ENCODE results near the gene E2F3. TPM values are rescaled to one million over a fixed set of nuclear protein-coding genes. Genes with fewer than 3 reads are reported as not detected.
"Not testable (repeated sequence)": the region's sequence is repeated elsewhere in the genome, so short reads cannot be mapped to it uniquely, and the experiment has no call there.

Gene E2F3
- total RNA-seq, 1 donor, result 11.1 TPM

DNA sequence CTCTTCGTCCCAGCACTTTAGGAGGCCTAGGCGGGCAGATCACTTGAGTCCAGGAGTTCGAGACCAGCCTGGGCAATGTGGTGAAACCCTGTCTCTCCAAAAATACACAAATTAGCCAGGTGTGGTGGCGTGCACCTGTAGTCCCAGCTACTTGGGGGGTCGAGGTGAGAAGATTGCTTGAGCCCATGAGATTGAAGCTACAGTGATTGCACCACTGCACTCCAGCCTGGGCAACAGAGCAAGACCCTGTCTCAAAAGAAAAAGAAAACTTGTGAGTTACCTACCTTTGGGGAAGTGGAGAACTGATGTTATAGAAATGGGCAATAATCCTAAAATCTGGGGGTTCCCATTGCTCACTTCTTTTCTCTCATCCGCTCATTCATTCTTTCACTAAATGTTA lies 58.0 kb downstream of the E2F3 start:
- H3K4me1 ChIP-seq (ENCODE audit: insufficient read depth, low read length), result peaks cover 28% of the 10 kb centered on the region
- H3K27me3 ChIP-seq (ENCODE audit: insufficient read depth, low read length), result no peaks in the 10 kb centered on the region
- no peaks in the 10 kb centered on the region for H3K9me3 ChIP-seq (ENCODE audit: low read depth, low read length)
- no peak overlapping the region for H3K4me3 ChIP-seq (ENCODE audit: low read length)

DNA sequence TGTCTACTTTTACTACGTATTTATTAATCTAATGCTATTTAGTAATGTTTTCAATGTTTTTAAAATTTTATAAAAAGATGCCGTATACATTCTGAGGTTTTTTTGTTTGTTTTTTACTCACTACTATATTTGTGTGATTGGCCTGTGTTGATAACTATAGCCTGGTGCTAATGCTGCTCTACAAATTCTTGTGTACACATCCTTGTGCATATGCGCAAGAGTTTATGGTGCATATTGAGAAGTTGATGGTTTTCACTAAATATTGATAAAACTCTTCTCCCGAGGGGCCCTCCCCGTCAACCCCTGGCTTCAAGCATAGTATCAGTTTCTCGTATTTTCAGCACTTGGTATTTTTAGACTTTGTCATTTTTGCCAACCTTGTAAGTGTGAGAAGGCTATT lies 59.9 kb downstream of the E2F3 start:
- no peaks in the 10 kb centered on the region for H3K9me3 ChIP-seq (ENCODE audit: low read depth, low read length)
- no peaks in the 10 kb centered on the region for H3K27me3 ChIP-seq (ENCODE audit: insufficient read depth, low read length)
- no peak overlapping the region for H3K4me3 ChIP-seq (ENCODE audit: low read length)
- peaks cover 27% of the 10 kb centered on the region for H3K4me1 ChIP-seq (ENCODE audit: insufficient read depth, low read length)

DNA sequence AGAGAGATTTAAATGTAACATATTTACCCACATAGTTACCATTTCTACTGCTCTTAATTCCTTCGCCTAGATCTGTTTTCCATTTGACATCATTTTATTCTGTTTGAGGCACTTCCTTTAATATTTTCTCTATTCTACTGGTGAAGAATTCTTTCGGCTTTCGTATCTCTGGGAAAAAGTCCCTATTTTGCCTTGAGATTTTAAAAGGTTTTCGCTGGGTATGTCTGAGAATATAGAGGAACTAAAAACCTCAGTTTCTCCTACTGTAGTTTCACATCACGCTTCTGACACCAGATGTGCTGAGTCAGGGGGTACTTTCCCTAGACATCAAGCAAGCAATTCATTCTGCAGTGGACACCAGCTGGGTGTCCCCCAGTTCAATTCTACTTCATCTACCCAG lies 61.7 kb downstream of the E2F3 start:
- no peaks in the 10 kb centered on the region for H3K9me3 ChIP-seq (ENCODE audit: low read depth, low read length)
- H3K4me3 ChIP-seq (ENCODE audit: low read length), result no peak overlapping the region
- no peaks in the 10 kb centered on the region for H3K27me3 ChIP-seq (ENCODE audit: insufficient read depth, low read length)
- H3K4me1 ChIP-seq (ENCODE audit: insufficient read depth, low read length), result peaks cover 21% of the 10 kb centered on the region

DNA sequence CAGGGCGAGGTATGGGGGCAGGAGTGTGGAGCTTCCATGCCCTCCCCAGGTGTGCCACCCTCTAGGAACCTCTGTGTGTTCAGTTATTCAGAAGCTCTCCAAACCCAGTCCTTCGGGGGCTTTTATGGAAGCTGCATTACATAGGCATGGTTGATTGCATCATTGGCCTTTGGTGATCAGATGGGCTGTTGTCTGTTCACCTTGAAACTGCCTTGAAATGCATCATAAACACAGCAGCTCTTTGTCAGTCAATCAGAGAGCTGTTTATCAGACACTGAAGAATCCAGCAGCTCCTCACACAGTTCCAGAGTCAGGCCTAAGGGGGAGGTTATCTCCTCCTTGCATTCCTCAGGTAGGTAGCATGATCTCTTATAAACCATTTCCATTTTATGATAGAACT lies 62.4 kb downstream of the E2F3 start:
- peaks cover 18% of the 10 kb centered on the region for H3K4me1 ChIP-seq (ENCODE audit: insufficient read depth, low read length)
- no peaks in the 10 kb centered on the region for H3K27me3 ChIP-seq (ENCODE audit: insufficient read depth, low read length)
- no peak overlapping the region for H3K4me3 ChIP-seq (ENCODE audit: low read length)
- H3K9me3 ChIP-seq (ENCODE audit: low read depth, low read length), result no peaks in the 10 kb centered on the region

DNA sequence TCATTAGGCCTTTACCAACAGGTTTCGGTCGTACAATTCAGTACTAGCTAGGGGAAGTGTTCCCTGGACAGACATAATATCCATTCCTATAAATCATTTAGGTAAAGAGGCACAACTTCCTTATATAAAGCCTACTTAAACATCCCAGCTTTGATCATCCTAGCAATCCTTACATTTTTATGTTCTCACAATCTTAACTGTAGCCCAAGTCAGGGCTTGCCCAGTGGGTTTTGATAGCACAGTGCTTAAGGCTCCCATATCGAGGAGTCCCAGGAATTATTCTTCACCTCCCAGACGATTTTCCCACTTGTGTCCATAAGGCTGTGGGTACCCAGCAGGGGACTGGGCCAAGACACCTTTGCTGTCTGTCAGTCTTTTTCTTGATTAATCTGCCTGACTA lies 63.2 kb downstream of the E2F3 start:
- Histone ChIP-seq H3K4me3 (ENCODE audit: low read length) (no peak overlapping the region), H3K27me3 (ENCODE audit: insufficient read depth, low read length) (no peaks in the 10 kb centered on the region), H3K4me1 (ENCODE audit: insufficient read depth, low read length) (peaks cover 18% of the 10 kb centered on the region), H3K9me3 (ENCODE audit: low read depth, low read length) (no peaks in the 10 kb centered on the region)

DNA sequence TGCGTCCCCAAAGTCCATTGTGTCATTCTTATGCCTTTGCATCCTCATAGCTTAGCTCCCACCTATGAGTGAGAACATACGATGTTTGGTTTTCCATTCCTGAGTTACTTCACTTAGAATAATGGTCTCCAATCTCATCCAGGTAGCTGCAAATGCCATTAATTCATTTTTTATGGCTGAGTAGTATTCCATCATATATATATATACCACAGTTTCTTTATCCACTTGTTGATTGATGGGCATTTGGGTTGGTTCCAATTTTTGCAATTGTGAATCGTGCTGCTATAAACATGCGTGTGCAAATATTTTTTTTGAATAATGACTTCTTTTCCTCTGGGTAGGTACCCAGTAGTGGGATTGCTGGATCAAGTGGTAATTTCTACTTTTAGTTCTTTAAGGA lies 63.9 kb downstream of the E2F3 start:
- H3K9me3 ChIP-seq (ENCODE audit: low read depth, low read length); H3K4me3 ChIP-seq (ENCODE audit: low read length); H3K27me3 ChIP-seq (ENCODE audit: insufficient read depth, low read length): not testable (repeated sequence)
- peaks cover 18% of the 10 kb centered on the region for H3K4me1 ChIP-seq (ENCODE audit: insufficient read depth, low read length)

DNA sequence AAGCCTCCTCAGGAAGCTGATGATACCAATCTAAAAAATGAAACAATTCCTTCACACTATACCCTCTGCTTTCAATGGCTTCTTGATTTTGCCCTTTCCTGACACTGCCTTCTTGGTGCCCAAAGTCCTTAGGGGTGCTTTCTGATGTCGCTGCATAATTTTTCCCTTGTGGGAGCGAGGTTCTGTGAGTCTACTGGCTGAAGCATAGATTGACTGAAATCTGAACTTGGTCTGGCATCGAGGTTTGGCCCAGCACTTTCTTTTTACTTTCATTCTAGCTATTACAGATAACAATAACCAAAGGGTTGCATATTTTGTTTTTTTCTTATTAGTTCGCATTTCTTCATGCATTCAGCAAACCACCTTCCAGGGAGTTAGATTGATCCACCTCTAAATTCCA lies 65.8 kb downstream of the E2F3 start:
- Histone ChIP-seq H3K4me1 (ENCODE audit: insufficient read depth, low read length) (peaks cover 18% of the 10 kb centered on the region), H3K9me3 (ENCODE audit: low read depth, low read length) (no peaks in the 10 kb centered on the region), H3K27me3 (ENCODE audit: insufficient read depth, low read length) (no peaks in the 10 kb centered on the region), H3K4me3 (ENCODE audit: low read length) (no peak overlapping the region)

DNA sequence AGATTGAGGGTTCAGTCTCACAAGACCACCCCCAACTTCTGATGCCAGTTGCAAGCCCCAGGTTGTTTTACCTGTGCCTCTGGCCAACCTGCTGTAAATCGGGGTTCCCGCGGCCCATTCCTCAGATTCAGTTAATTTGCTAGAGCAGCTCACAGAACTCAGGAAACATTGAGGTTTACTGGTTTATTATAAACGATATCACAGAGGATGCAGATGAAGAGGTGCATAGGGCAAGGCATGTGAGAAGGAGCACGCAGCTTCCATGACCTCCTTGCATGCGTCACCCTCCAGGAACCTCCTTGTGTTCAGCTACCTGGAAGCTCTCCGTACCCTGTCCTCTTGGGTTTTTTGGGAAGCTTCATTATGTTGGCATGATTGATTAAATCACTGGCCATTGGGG lies 66.5 kb downstream of the E2F3 start:
- H3K4me3 ChIP-seq (ENCODE audit: low read length), result no peak overlapping the region
- H3K27me3 ChIP-seq (ENCODE audit: insufficient read depth, low read length), result no peaks in the 10 kb centered on the region
- H3K4me1 ChIP-seq (ENCODE audit: insufficient read depth, low read length), result peaks cover 11% of the 10 kb centered on the region
- no peaks in the 10 kb centered on the region for H3K9me3 ChIP-seq (ENCODE audit: low read depth, low read length)

DNA sequence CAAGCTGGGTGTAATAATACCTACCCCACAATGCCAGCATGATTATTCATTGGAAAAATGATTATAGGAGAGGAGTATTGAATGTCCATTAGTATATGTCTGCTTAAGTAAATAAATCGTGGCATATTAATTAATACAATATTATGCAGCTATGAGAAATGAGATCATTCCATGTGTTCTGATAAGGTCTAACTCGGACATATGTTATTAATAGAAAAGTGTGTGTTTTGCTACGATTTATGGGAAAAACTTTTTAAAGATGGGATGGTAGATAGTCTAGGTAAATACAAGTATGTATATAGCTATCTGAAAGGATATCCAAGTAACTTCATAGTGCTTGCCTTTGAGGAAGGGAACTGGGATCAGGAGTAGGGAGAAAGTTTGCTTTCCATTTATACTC lies 71.1 kb downstream of the E2F3 start:
- H3K9me3 ChIP-seq (ENCODE audit: low read depth, low read length), result no peaks in the 10 kb centered on the region
- no peak overlapping the region for H3K4me3 ChIP-seq (ENCODE audit: low read length)
- H3K4me1 ChIP-seq (ENCODE audit: insufficient read depth, low read length), result peaks cover 24% of the 10 kb centered on the region
- no peaks in the 10 kb centered on the region for H3K27me3 ChIP-seq (ENCODE audit: insufficient read depth, low read length)

- Histone ChIP-seq H3K9me3 (ENCODE audit: low read depth, low read length) (no peaks in the 10 kb centered on the region), H3K4me3 (ENCODE audit: low read length) (no peak overlapping the region), H3K4me1 (ENCODE audit: insufficient read depth, low read length) (peaks cover 29% of the 10 kb centered on the region), H3K27me3 (ENCODE audit: insufficient read depth, low read length) (no peaks in the 10 kb centered on the region)
These were observed 71.8 kb downstream of the E2F3 start for GRCh38 chr6:20473518-20473917.

- no peak overlapping the region for H3K4me3 ChIP-seq (ENCODE audit: low read length)
- H3K9me3 ChIP-seq (ENCODE audit: low read depth, low read length), result no peaks in the 10 kb centered on the region
- H3K27me3 ChIP-seq (ENCODE audit: insufficient read depth, low read length), result no peaks in the 10 kb centered on the region
- peaks cover 34% of the 10 kb centered on the region for H3K4me1 ChIP-seq (ENCODE audit: insufficient read depth, low read length)
These were observed 73.3 kb downstream of the E2F3 start for GRCh38 chr6:20474874-20475542.

- peaks cover 34% of the 10 kb centered on the region for H3K4me1 ChIP-seq (ENCODE audit: insufficient read depth, low read length)
- no peak overlapping the region for H3K4me3 ChIP-seq (ENCODE audit: low read length)
These were observed 74.9 kb downstream of the E2F3 start for GRCh38 chr6:20476501-20477043.

GRCh38 chr6:20477485-20477884 lies 75.8 kb downstream of the E2F3 start:
- no peak overlapping the region for H3K4me3 ChIP-seq (ENCODE audit: low read length)
- peaks cover 36% of the 10 kb centered on the region for H3K4me1 ChIP-seq (ENCODE audit: insufficient read depth, low read length)
- H3K27me3 ChIP-seq (ENCODE audit: insufficient read depth, low read length), result no peaks in the 10 kb centered on the region
- H3K9me3 ChIP-seq (ENCODE audit: low read depth, low read length), result no peaks in the 10 kb centered on the region

More at GRCh38 chr6:20476501-20477043, 74.9 kb downstream of the E2F3 start:
- no peaks in the 10 kb centered on the region for H3K9me3 ChIP-seq (ENCODE audit: low read depth, low read length)
- H3K27me3 ChIP-seq (ENCODE audit: insufficient read depth, low read length), result no peaks in the 10 kb centered on the region

GRCh38 chr6:20479060-20479459 lies 77.4 kb downstream of the E2F3 start:
- H3K4me3 ChIP-seq (ENCODE audit: low read length), result no peak overlapping the region
- peaks cover 51% of the 10 kb centered on the region for H3K4me1 ChIP-seq (ENCODE audit: insufficient read depth, low read length)
- H3K27me3 ChIP-seq (ENCODE audit: insufficient read depth, low read length), result no peaks in the 10 kb centered on the region
- H3K9me3 ChIP-seq (ENCODE audit: low read depth, low read length), result no peaks in the 10 kb centered on the region

DNA sequence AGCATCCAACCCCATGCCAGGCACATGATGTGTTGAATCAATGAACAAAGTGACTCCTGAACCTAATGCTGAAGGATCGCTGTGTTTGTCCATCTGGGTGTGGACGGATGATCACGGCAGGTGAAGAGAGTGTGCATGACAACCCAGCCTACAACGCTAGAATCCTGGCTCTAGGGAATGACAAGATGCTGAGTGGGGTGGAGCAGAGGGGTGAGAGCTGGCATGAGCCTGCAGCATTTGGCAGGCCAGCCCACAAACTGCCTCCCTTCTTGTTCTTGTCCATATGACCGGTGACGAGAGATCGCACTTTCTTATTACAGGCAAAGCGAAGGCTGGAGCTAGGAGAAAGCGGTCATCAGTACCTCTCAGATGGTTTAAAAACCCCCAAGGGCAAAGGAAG lies 77.8 kb downstream of the E2F3 start:
- no peaks in the 10 kb centered on the region for H3K9me3 ChIP-seq (ENCODE audit: low read depth, low read length)
- H3K27me3 ChIP-seq (ENCODE audit: insufficient read depth, low read length), result no peaks in the 10 kb centered on the region
- no peak overlapping the region for H3K4me3 ChIP-seq (ENCODE audit: low read length)
- H3K4me1 ChIP-seq (ENCODE audit: insufficient read depth, low read length), result peaks cover 51% of the 10 kb centered on the region

GRCh38 chr6:20481281-20481680 lies 79.6 kb downstream of the E2F3 start:
- Histone ChIP-seq H3K4me3 (ENCODE audit: low read length) (no peak overlapping the region), H3K9me3 (ENCODE audit: low read depth, low read length) (no peaks in the 10 kb centered on the region), H3K4me1 (ENCODE audit: insufficient read depth, low read length) (peaks cover 50% of the 10 kb centered on the region), H3K27me3 (ENCODE audit: insufficient read depth, low read length) (no peaks in the 10 kb centered on the region)

All from mononuclear cell (primary cell).